Endothelial cell of umbilical vein (primary cell): ENCODE data around the gene TLX3. TPM values are rescaled to one million over a fixed set of nuclear protein-coding genes. Genes with fewer than 3 reads are reported as not detected.

Experiments
- BruUV-seq: library from RNA; stranded (reverse); fragments of 400-500 nt; replicated peaks from 2 replicates; lab custom pipeline; 2021; lab: Mats Ljungman, UMichigan
- CTCF ChIA-PET: fragments of 300-600, 350-600 bp; sonication (Branson Sonifier 250); formaldehyde crosslinking; loops from one replicate; lab custom pipeline; 2021; ENCODE audit warnings: antibody characterized with exemption, inconsistent platforms; lab: Charles Lee
- POLR2A ChIA-PET: fragments of 300-600, 350-600 bp; sonication (Branson Sonifier 250); formaldehyde crosslinking; loops from one replicate; lab custom pipeline; 2021; ENCODE audit warnings: antibody characterized with exemption, inconsistent platforms; lab: Charles Lee
- DNase-seq: peaks from one replicate; pipeline ENCODE4 v3.0.0-alpha.2; 2011; ENCODE audit warnings: low read depth, low spot score
- FAIRE-seq: peaks from 2 replicates; lab custom pipeline; 2011; peaks lifted over from hg19 to GRCh38; lab: Jason Lieb, UNC
- H2AFZ ChIP-seq: 2 replicates; pipeline ENCODE4 v1.6.0; 2012; ENCODE audit warnings: low read depth, low read length, control low read depth, inconsistent platforms
- H3K27ac ChIP-seq: 2 replicates; pipeline ENCODE4 v1.5.1; 2011; ENCODE audit warnings: low read depth, mild to moderate bottlenecking, control low read depth, low read length, moderate library complexity; ENCODE audit not compliant: insufficient read depth
- H3K27me3 ChIP-seq, 2 experiments: 2 replicates each; pipeline versions ENCODE4 v1.6.0 to v1.6.1; 2011; ENCODE audit warnings: low read length in 2 of 2, mixed read lengths in 1 of 2; ENCODE audit not compliant: control insufficient read depth in 2 of 2, insufficient read depth in 2 of 2
- H3K36me3 ChIP-seq, 2 experiments: 2 replicates in 1 of 2; 3 replicates in 1 of 2; pipeline ENCODE4 v1.5.1; 2011; ENCODE audit warnings: low read length in 2 of 2, mild to moderate bottlenecking in 1 of 2, moderate library complexity in 1 of 2; ENCODE audit not compliant: control insufficient read depth in 2 of 2, insufficient read depth in 2 of 2; ENCODE audit errors: extremely low read depth in 1 of 2
- H3K4me1 ChIP-seq: 3 replicates; pipeline ENCODE4 v1.5.1; 2011; ENCODE audit warnings: mild to moderate bottlenecking, low read length; ENCODE audit not compliant: control insufficient read depth, insufficient read depth; ENCODE audit errors: extremely low read depth
- H3K4me2 ChIP-seq: 2 replicates; pipeline ENCODE4 v1.6.1; 2011; ENCODE audit warnings: low read length, control low read depth, mixed read lengths; ENCODE audit not compliant: insufficient read depth
- H3K4me3 ChIP-seq, 3 experiments: fragments of 200-600 bp in 1 of 3; sonication (generic), shearing (Covaris generic) in 1 of 3; replicated peaks in 1 of 3; 2 replicates each; pipeline ENCODE4 v1.5.1; 2011 to 2016; ENCODE audit warnings: control low read depth in 3 of 3, low read length in 3 of 3, mild to moderate bottlenecking in 2 of 3, inconsistent platforms in 1 of 3, low read depth in 1 of 3, moderate library complexity in 1 of 3; ENCODE audit not compliant: insufficient read depth in 1 of 3
- H3K79me2 ChIP-seq: 2 replicates; pipeline ENCODE4 v1.6.0; 2012; ENCODE audit warnings: low read length, inconsistent platforms; ENCODE audit not compliant: control insufficient read depth, insufficient read depth
- H3K9ac ChIP-seq: replicated peaks from 2 replicates; pipeline ENCODE3; 2011; ENCODE audit warnings: low read length, control low read depth; ENCODE audit not compliant: insufficient read depth; ENCODE audit errors: extremely low read depth
- H3K9me1 ChIP-seq: replicated peaks from 3 replicates; pipeline ENCODE4 v1.6.0; 2011; ENCODE audit warnings: mild to moderate bottlenecking, low read length; ENCODE audit not compliant: control insufficient read depth, insufficient read depth; ENCODE audit errors: extremely low read depth
- H3K9me3 ChIP-seq: replicated peaks from 2 replicates; pipeline ENCODE4 v1.5.1; 2012; ENCODE audit warnings: low read length, inconsistent platforms; ENCODE audit not compliant: control insufficient read depth, insufficient read depth
- H4K20me1 ChIP-seq: replicated peaks from 2 replicates; pipeline ENCODE3; 2011; ENCODE audit warnings: mild to moderate bottlenecking, low read length; ENCODE audit not compliant: control insufficient read depth, insufficient read depth; ENCODE audit errors: extremely low read depth
- CTCF ChIP-seq, 2 donors: IDR thresholded peaks; 1 replicate in 1 of 2; 2 replicates in 1 of 2; pipeline ENCODE4 v1.5.1; 2011; ENCODE audit warnings: low read length in 2 of 2, mild to moderate bottlenecking in 2 of 2, moderate library complexity in 2 of 2, control low read depth in 1 of 2, inconsistent platforms in 1 of 2, low read depth in 1 of 2; ENCODE audit not compliant: insufficient read depth in 1 of 2; ENCODE audit errors: extremely low read depth in 1 of 2
- EZH2 ChIP-seq: IDR thresholded peaks from 2 replicates; pipeline ENCODE4 v1.6.1; 2012; ENCODE audit warnings: borderline replicate concordance, low read depth, mild to moderate bottlenecking, moderate library complexity, low read length, inconsistent platforms; ENCODE audit not compliant: severe bottlenecking
- FOS ChIP-seq: IDR thresholded peaks from 2 replicates; pipeline ENCODE4 v1.6.1; 2011; ENCODE audit warnings: mild to moderate bottlenecking, low read length, moderate library complexity, borderline replicate concordance; ENCODE audit not compliant: insufficient read depth
- GATA2 ChIP-seq: IDR thresholded peaks from 2 replicates; pipeline ENCODE4 v1.7.0; 2011; ENCODE audit warnings: low read depth, mild to moderate bottlenecking, moderate library complexity, mixed read lengths, low read length; ENCODE audit not compliant: insufficient read length, insufficient read depth
- JUN ChIP-seq: IDR thresholded peaks from 2 replicates; pipeline ENCODE4 v1.6.1; 2011; ENCODE audit warnings: borderline replicate concordance, low read depth; ENCODE audit not compliant: insufficient read length, insufficient read depth
- MAX ChIP-seq: IDR thresholded peaks from 2 replicates; pipeline ENCODE4 v1.6.1; 2011; ENCODE audit not compliant: insufficient read depth, insufficient read length
- MYC ChIP-seq: IDR thresholded peaks from one replicate; pipeline ENCODE4 v1.6.1; 2011; ENCODE audit warnings: mild to moderate bottlenecking, low read depth, low read length
- POLR2A ChIP-seq: IDR thresholded peaks from 2 replicates; pipeline ENCODE4 v1.6.1; 2012; ENCODE audit warnings: low read depth, mild to moderate bottlenecking, control low read depth, low read length
- POLR2AphosphoS5 ChIP-seq: IDR thresholded peaks from 2 replicates; pipeline ENCODE4 v1.6.1; 2012; ENCODE audit warnings: low read depth, mild to moderate bottlenecking, control low read depth, low read length, moderate library complexity; ENCODE audit not compliant: insufficient read depth
- dilution Hi-C: fragments of 300-500 bp; cut with MboI; formaldehyde crosslinking; loops from one replicate; pipeline ENCODE4 v1.15.0; 2019; ENCODE audit warnings: low sequenced_read_pairs; ENCODE audit not compliant: extremely low pct_ligation_motif_present
- intact Hi-C: fragments of 100-400 bp; cut with micrococcal nuclease; formaldehyde crosslinking; loops from one replicate; pipeline ENCODE4 v1.10.0; 2022
- polyA plus RNA-seq, 4 experiments: library from polyadenylated mRNA; depleted of rRNA in 3 of 4; stranded (reverse) in 3 of 4; unstranded in 1 of 4; fragments of >200 nt; gene quantifications; 2 replicates each; pipeline versions ENCODE4 v1.2.1 to v1.2.3, GENCODE V29; 2011 to 2012; ENCODE audit warnings: missing spikeins in 1 of 4
- total RNA-seq: library from RNA; stranded (reverse); gene quantifications from 2 replicates; pipeline ENCODE4 v1.2.3, GENCODE V29; 2021

TLX3 gene
- total and polyA plus RNA-seq, 2 donors (not counting 3 experiments of a cell fraction or from before 2014, with no cell fraction given), result not detected

GRCh38 chr5:171283753-171284152 lies 25.3 kb upstream of the TLX3 start:
- Histone ChIP-seq H3K27me3 (no peaks in the 10 kb centered on the region), H2AFZ (no peak overlapping the region), H3K4me2 (no peak overlapping the region), H3K9me3 (no peaks in the 10 kb centered on the region), H3K4me3 (no peak overlapping the region), H3K4me1 (no peaks in the 10 kb centered on the region), H3K27ac (no peak overlapping the region), H3K79me2 (no peaks in the 10 kb centered on the region), H3K36me3 (no peaks in the 10 kb centered on the region), H3K9me1 (no peaks in the 10 kb centered on the region), H4K20me1 (no peaks in the 10 kb centered on the region), H3K9ac (no peak overlapping the region)
- intact Hi-C loops, result no loop called here
- DNase-seq (no peak), FAIRE-seq (no peak)
- dilution Hi-C loops, result no loop called here
- no peak for TF ChIP-seq POLR2A
- no peak for TF ChIP-seq EZH2
- no peak for TF ChIP-seq POLR2AphosphoS5
- no peak for TF ChIP-seq CTCF (IDR thresholded peaks at IDR 0.05; ENCODE audit: extremely low read depth in 1 of 2, insufficient read depth in 1 of 2, low read depth in 1 of 2, low read length in 2 of 2)
- TF ChIP-seq GATA2, result no peak
- TF ChIP-seq MAX, result no peak
- no peak for TF ChIP-seq FOS
- TF ChIP-seq MYC, result no peak
- no peak for TF ChIP-seq JUN
- no TSS peak for BruUV-seq
- CTCF ChIA-PET, result interaction anchor here (1.8 kb wide), 1 partner anchor 11 kb away, joined by 8 read pairs; no protein-coding TSS in a partner anchor
- POLR2A ChIA-PET, result no interaction called here
